Cardiac muscle cell (in vitro differentiated cells and primary cell): Measurements from ENCODE around the gene TMEM204. TPM values are rescaled to one million over a fixed set of nuclear protein-coding genes. Genes with fewer than 3 reads are reported as not detected.

ENCODE experiments used
- DNase-seq, 2 donors: peaks; one replicate each; pipeline versions ENCODE4 v3.0.0 to v3.0.0-alpha.2; 2010 to 2017; ENCODE audit warnings: low read depth in 1 of 2, low spot score in 1 of 2
- H3K27ac ChIP-seq: fragments of 200-600 bp; sonication (generic); 2 replicates; pipeline ENCODE4 v1.5.1; 2016
- H3K27me3 ChIP-seq: fragments of 200-600 bp; sonication (generic); 2 replicates; pipeline ENCODE4 v1.6.0; 2016; ENCODE audit warnings: control low read depth
- H3K36me3 ChIP-seq: fragments of 200-600 bp; sonication (generic); 2 replicates; pipeline ENCODE4 v1.5.1; 2016; ENCODE audit warnings: control low read depth
- H3K4me1 ChIP-seq: fragments of 200-600 bp; sonication (generic); 2 replicates; pipeline ENCODE4 v1.8.1; 2017; ENCODE audit warnings: low read depth, mild to moderate bottlenecking, mixed run types
- H3K4me3 ChIP-seq: fragments of 200-600 bp; sonication (generic); 2 replicates; pipeline ENCODE4 v1.5.1; 2016; ENCODE audit warnings: mild to moderate bottlenecking
- H3K9me3 ChIP-seq: fragments of 200-600 bp; sonication (generic); 2 replicates; pipeline ENCODE4 v1.5.1; 2017; ENCODE audit warnings: low read depth, mild to moderate bottlenecking, control low read depth
- CTCF ChIP-seq: IDR thresholded peaks from 2 replicates; pipeline ENCODE4 v1.5.1; 2012; ENCODE audit warnings: low read depth, mild to moderate bottlenecking, low read length
- polyA plus RNA-seq: library from polyadenylated mRNA; unstranded; fragments of >200 nt; fragmentation: Nextera tagmentation; extraction: Ambion mirVana; gene quantifications from 2 replicates; pipeline ENCODE4 v1.2.1, GENCODE V29; 2016
- total RNA-seq: library from RNA; depleted of rRNA; stranded (reverse); fragments of >200 nt; gene quantifications from 2 replicates; pipeline ENCODE4 v1.2.3, GENCODE V29; 2016

Gene TMEM204
- total and polyA plus RNA-seq, 2 experiments from 2014 or later, result 0.44 to 0.83 TPM

GRCh38 chr16:1556254-1556653 is 22.8 kb downstream of the TMEM204 start:
- no peak for DNase-seq
- H3K4me1 ChIP-seq, result no peaks in the 10 kb centered on the region
- no peaks in the 10 kb centered on the region for H3K9me3 ChIP-seq
- H3K27ac ChIP-seq, result no peak overlapping the region
- peaks cover 22% of the 10 kb centered on the region for H3K36me3 ChIP-seq
- H3K4me3 ChIP-seq, result no peak overlapping the region
- no peaks in the 10 kb centered on the region for H3K27me3 ChIP-seq
- TF ChIP-seq CTCF, result no peak

DNA sequence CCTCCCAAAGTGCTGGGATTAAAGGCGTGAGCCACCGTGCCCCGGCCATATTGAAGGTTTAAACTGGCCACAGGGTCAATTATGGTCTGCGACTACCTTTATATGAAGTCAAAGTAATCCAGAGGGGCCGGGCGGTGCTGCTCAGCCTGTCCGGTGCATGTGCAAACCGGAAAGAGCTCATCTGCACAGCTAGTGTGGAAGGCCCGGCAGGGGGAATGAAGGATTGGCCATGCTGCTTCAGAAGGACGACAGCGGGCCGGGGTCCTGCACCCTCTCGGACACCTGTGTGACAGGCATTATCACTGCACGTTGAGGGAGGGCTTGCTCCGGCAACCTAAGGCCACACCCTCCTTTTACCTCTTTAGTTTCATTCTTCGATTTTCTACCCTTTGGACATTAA is 23.6 kb downstream of the TMEM204 start:
- peaks cover 25% of the 10 kb centered on the region for H3K36me3 ChIP-seq
- no peak for TF ChIP-seq CTCF

DNA sequence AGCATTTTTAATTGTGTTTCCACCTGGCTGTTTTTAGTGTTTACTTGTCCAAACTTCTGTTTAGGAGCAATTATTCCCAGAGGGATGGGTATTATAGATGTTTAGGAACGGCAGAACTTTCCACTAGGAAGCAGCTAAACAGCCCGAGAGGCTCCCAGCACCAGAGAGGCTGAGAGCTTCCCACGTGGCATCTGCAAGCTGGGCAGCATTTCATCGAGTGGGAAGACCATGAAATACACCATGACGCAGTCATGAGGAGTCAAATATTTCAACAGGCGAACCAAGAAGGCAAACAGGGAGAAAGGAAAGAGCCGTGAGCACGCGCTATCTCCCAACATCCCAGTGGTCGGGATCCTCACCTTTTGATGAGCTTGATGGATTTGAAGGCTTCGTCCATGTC is 24.1 kb downstream of the TMEM204 start:
- H3K36me3 ChIP-seq, result peaks cover 25% of the 10 kb centered on the region
- no peak for DNase-seq

More for the DNA sequence above, 23.6 kb downstream of the TMEM204 start:
- DNase-seq, result no peak
- Histone ChIP-seq H3K27ac (no peak overlapping the region), H3K27me3 (no peaks in the 10 kb centered on the region), H3K4me3 (no peak overlapping the region), H3K9me3 (no peaks in the 10 kb centered on the region), H3K4me1 (no peaks in the 10 kb centered on the region)

DNA sequence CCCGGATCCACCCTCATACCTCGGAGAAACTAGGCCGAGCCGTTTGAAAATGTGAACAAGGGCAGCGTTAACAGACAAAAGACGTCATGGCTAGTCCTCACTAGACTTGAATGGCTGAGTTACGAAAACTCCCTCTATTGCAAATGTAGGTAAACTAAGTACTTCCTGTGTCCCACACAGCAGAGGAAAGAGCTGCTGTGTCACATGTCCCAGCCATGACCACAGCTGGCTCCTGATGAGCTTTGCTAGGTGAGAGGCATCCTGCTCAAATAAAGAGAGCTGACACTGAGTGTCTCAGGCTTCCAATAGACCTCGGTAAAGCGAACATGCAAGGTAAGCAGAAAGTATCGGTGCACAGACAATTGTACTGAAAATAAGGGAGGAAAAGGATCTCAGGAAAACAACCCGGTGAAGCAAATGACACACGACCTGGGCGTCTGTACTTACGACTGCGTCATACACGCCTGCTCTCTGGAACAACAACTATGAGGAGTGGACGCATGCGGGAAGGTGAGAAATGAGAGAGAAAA is 26.0 kb downstream of the TMEM204 start:
- H3K27ac ChIP-seq, result no peak overlapping the region

More for the DNA sequence above, 24.1 kb downstream of the TMEM204 start:
- Histone ChIP-seq H3K4me1 (no peaks in the 10 kb centered on the region), H3K9me3 (no peaks in the 10 kb centered on the region), H3K4me3 (no peak overlapping the region), H3K27me3 (no peaks in the 10 kb centered on the region), H3K27ac (no peak overlapping the region)
- no peak for TF ChIP-seq CTCF

GRCh38 chr16:1560153-1560552 is 26.7 kb downstream of the TMEM204 start:
- Histone ChIP-seq H3K4me1 (no peaks in the 10 kb centered on the region), H3K9me3 (no peaks in the 10 kb centered on the region), H3K27me3 (no peaks in the 10 kb centered on the region), H3K27ac (no peak overlapping the region), H3K4me3 (no peak overlapping the region), H3K36me3 (peaks cover 27% of the 10 kb centered on the region)
- TF ChIP-seq CTCF, result no peak
- DNase-seq, result no peak

More for the DNA sequence above, 26.0 kb downstream of the TMEM204 start:
- no peaks in the 10 kb centered on the region for H3K27me3 ChIP-seq
- H3K4me1 ChIP-seq, result no peaks in the 10 kb centered on the region
- H3K4me3 ChIP-seq, result no peak overlapping the region
- no peaks in the 10 kb centered on the region for H3K9me3 ChIP-seq
- TF ChIP-seq CTCF, result no peak
- no peak for DNase-seq
- H3K36me3 ChIP-seq, result peaks cover 29% of the 10 kb centered on the region
